HG03457 (cell line): ENCODE measurements around the gene WDFY2.

Experiments
- ATAC-seq: cut with Tn5 transposase; IDR thresholded peaks from one replicate; pipeline ENCODE4 v1.9.1; 2021; ENCODE audit warnings: moderate number of reproducible peaks; ENCODE audit not compliant: unreplicated experiment

Gene WDFY2

GRCh38 chr13:51786425-51787265 is 202.4 kb downstream of the WDFY2 start:
- no peak for ATAC-seq

- ATAC-seq, result peak; percentile 55
Measured at GRCh38 chr13:51793570-51794271, 209.5 kb downstream of the WDFY2 start.

GRCh38 chr13:51794964-51795363 is 210.7 kb downstream of the WDFY2 start:
- no peak for ATAC-seq

- ATAC-seq, result no peak
Measured at GRCh38 chr13:51795419-51795818, 211.2 kb downstream of the WDFY2 start.

- no peak for ATAC-seq
Measured at GRCh38 chr13:51796546-51796945, 212.3 kb downstream of the WDFY2 start.

- ATAC-seq, result no peak
Measured at GRCh38 chr13:51797664-51798488, 213.6 kb downstream of the WDFY2 start.

GRCh38 chr13:51799261-51799660 is 215.0 kb downstream of the WDFY2 start:
- ATAC-seq, result no peak

- ATAC-seq, result no peak
Measured at GRCh38 chr13:51800486-51800885, 216.2 kb downstream of the WDFY2 start.

- no peak for ATAC-seq
Measured at GRCh38 chr13:51801631-51802099, 217.4 kb downstream of the WDFY2 start.

- no peak for ATAC-seq
Measured at GRCh38 chr13:51802631-51803418, 218.6 kb downstream of the WDFY2 start.

GRCh38 chr13:51803422-51804294 is 219.4 kb downstream of the WDFY2 start, which contains the start of gene DHRS12:
Gene DHRS12 (minus strand): TSS chr13:51804163. CDS start chr13:51799659, 4,504 bp downstream.
- peak; percentile 74 for ATAC-seq

- ATAC-seq, result no peak
Measured at GRCh38 chr13:51804295-51805172, 220.3 kb downstream of the WDFY2 start.

GRCh38 chr13:51805313-51805712 is 221.1 kb downstream of the WDFY2 start:
- no peak for ATAC-seq

- ATAC-seq, result no peak
Measured at GRCh38 chr13:51805925-51806324, 221.7 kb downstream of the WDFY2 start.

- ATAC-seq, result no peak
Measured at GRCh38 chr13:51806566-51806965, 222.3 kb downstream of the WDFY2 start.

GRCh38 chr13:51807041-51807440 is 222.8 kb downstream of the WDFY2 start:
- no peak for ATAC-seq

GRCh38 chr13:51808811-51809210 is 224.5 kb downstream of the WDFY2 start:
- ATAC-seq, result no peak

- ATAC-seq, result no peak
Measured at GRCh38 chr13:51811046-51811445, 226.8 kb downstream of the WDFY2 start.
